Measurements from ENCODE around the gene CYSRT1.

DNA sequence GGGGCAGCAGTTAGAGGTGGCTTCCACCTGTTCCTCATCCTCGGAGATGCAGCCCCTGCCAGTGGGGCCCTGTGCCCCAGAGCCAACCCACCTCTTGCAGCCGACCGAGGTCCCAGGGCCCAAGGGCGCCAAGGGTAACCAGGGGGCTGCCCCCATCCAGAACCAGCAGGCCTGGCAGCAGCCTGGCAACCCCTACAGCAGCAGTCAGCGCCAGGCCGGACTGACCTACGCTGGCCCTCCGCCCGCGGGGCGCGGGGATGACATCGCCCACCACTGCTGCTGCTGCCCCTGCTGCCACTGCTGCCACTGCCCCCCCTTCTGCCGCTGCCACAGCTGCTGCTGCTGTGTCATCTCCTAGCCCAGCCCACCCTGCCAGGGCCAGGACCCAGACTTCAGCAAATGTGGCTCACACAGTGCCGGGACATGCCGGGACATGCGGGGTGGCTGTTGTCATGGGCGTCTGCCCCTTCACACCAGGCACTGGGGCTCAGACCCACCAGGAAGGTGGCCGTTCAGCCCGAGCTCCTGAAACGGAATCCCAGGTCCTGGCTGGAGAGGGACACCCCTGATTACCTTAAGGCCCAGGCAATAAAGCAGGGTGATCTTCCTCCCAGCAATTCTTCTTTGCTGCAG lies 841 bp downstream of the CYSRT1 start:
- no peak for TF ChIP-seq POLR2A (IDR thresholded peaks at IDR 0.05)
- TF ChIP-seq, protein P1, sequence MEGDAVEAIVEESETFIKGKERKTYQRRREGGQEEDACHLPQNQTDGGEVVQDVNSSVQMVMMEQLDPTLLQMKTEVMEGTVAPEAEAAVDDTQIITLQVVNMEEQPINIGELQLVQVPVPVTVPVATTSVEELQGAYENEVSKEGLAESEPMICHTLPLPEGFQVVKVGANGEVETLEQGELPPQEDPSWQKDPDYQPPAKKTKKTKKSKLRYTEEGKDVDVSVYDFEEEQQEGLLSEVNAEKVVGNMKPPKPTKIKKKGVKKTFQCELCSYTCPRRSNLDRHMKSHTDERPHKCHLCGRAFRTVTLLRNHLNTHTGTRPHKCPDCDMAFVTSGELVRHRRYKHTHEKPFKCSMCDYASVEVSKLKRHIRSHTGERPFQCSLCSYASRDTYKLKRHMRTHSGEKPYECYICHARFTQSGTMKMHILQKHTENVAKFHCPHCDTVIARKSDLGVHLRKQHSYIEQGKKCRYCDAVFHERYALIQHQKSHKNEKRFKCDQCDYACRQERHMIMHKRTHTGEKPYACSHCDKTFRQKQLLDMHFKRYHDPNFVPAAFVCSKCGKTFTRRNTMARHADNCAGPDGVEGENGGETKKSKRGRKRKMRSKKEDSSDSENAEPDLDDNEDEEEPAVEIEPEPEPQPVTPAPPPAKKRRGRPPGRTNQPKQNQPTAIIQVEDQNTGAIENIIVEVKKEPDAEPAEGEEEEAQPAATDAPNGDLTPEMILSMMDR (IDR thresholded peaks at IDR 0.05 in 8 of 11, conservative IDR thresholded peaks at IDR 0.05 in 3 of 11): no peak

Data from spleen (tissue), 7 donors.